Right lobe of liver (tissue), 6 donors: ENCODE measurements around the gene SRP9. TPM values are rescaled to one million over a fixed set of nuclear protein-coding genes. Genes with fewer than 3 reads are reported as not detected.

ENCODE experiments used
- ATAC-seq, 4 donors: fragments of 200-7000 bp; cut with Tn5 transposase; one replicate each; pipeline ENCODE4 v1.9.1; 2020; ENCODE audit warnings: mild to moderate bottlenecking in 4 of 4, moderate library complexity in 4 of 4
- DNase-seq, 3 donors: peaks; one replicate each; pipeline ENCODE4 v3.0.0-alpha.2; 2020
- H3K27ac ChIP-seq, 3 donors: fragments of 200-600 bp; one replicate each; pipeline ENCODE4 v1.8.0; 2022
- H3K27me3 ChIP-seq, 2 donors: fragments of 200-600 bp; one replicate each; pipeline ENCODE4 v1.8.0; 2022
- H3K36me3 ChIP-seq, 4 donors: fragments of 200-600 bp; sonication (generic) in 1 of 4; one replicate each; pipeline versions ENCODE4 v1.5.1 to v1.8.0; 2017 to 2022; ENCODE audit warnings: control low read depth in 1 of 4
- H3K4me1 ChIP-seq, 4 donors: fragments of 200-600 bp; sonication (generic) in 1 of 4; one replicate each; pipeline versions ENCODE4 v1.5.1 to v1.8.0; 2017 to 2022; ENCODE audit warnings: control low read depth in 1 of 4
- H3K4me3 ChIP-seq, 3 donors: fragments of 200-600 bp; one replicate each; pipeline ENCODE4 v1.8.0; 2022
- H3K9me3 ChIP-seq, 4 donors: fragments of 200-600 bp; sonication (generic) in 1 of 4; one replicate each; pipeline versions ENCODE4 v1.5.1 to v1.8.0; 2017 to 2022; ENCODE audit warnings: control low read depth in 1 of 4
- CTCF ChIP-seq, 4 donors: fragments of 200-600 bp in 3 of 4; fragments of 450-650 bp in 1 of 4; IDR thresholded peaks; one replicate each; pipeline versions ENCODE4 v1.5.1 to v1.8.0; 2016 to 2022; ENCODE audit warnings: antibody characterized with exemption in 4 of 4, mild to moderate bottlenecking in 2 of 4
- POLR2A ChIP-seq: fragments of 450-650 bp; IDR thresholded peaks from one replicate; pipeline ENCODE4 v1.6.1; 2017; ENCODE audit warnings: antibody characterized with exemption, mild to moderate bottlenecking
- WGBS: methylation state at CpG from one replicate; pipeline ENCODE4 v1.1.6; 2018; ENCODE audit warnings: low coverage, low lambda C conversion rate; ENCODE audit not compliant: insufficient coverage; ENCODE audit errors: missing lambda C conversion rate; 5-methylcytosine and 5-hydroxymethylcytosine counted together
- intact Hi-C, 2 donors: fragments of 100-400 bp; cut with DNase I; formaldehyde crosslinking; loops; one replicate each; pipeline versions ENCODE4 v1.11.2 to v1.14.1; 2022
- total RNA-seq, 6 experiments: library from RNA; depleted of rRNA in 2 of 6; stranded (reverse); fragments of >200 nt in 2 of 6; fragmentation: NEBNext Ultra II Directional in 3 of 6; extraction: Animal tissue kit (Norgen Biotek cat#: 25700) in 3 of 6; gene quantifications; one replicate each; pipeline versions ENCODE4 v1.1.0 to v1.2.4, GENCODE V29; 2016 to 2023
- donor health status: DM: no; HTN: yes; CAD: no.
- donor health status: DM: no; HTN: no; CAD: no.
- donor health status: DM: no; HTN: no; CAD: no.
- donor health status: DM: no; HTN: yes; CAD: no.
- donor health status: DM: no; HTN: yes; CAD: no.

Gene SRP9
- total RNA-seq, 6 experiments from 2014 or later: 132 to 150 (median 141) TPM

GRCh38 chr1:225747566-225747965, 30.1 kb upstream of the SRP9 start:
- DNase-seq (no peak), ATAC-seq (no peak)
- Histone ChIP-seq H3K4me1 (peaks cover 0 to 3% (median 0%) of the 10 kb centered on the region in 4 donors), H3K9me3 (no peaks in the 10 kb centered on the region), H3K4me3 (no peak overlapping the region), H3K27me3 (no peaks in the 10 kb centered on the region), H3K27ac (no peak overlapping the region), H3K36me3 (no peaks in the 10 kb centered on the region)
- TF ChIP-seq POLR2A: no peak
- no peak for TF ChIP-seq CTCF (IDR thresholded peaks at IDR 0.05)
- intact Hi-C loops: no loop called here
- 97% methylated on average over 6 of the region's 7 CpGs for WGBS

- no peak overlapping the region for H3K27ac ChIP-seq
Observed at GRCh38 chr1:225748529-225748928, 29.1 kb upstream of the SRP9 start.

GRCh38 chr1:225749706-225750105, 27.9 kb upstream of the SRP9 start:
- TF ChIP-seq POLR2A (no peak), CTCF (IDR thresholded peaks at IDR 0.05) (no peak)

More at GRCh38 chr1:225748529-225748928, 29.1 kb upstream of the SRP9 start:
- no peaks in the 10 kb centered on the region for H3K36me3 ChIP-seq
- 89% methylated on average over 7 of the region's 10 CpGs for WGBS
- H3K27me3 ChIP-seq: no peaks in the 10 kb centered on the region
- ATAC-seq: no peak
- H3K4me3 ChIP-seq: no peak overlapping the region
- H3K4me1 ChIP-seq: peaks cover 0 to 3% (median 0%) of the 10 kb centered on the region in 4 donors
- H3K9me3 ChIP-seq: no peaks in the 10 kb centered on the region
- intact Hi-C loops: no loop called here
- DNase-seq: no peak
- TF ChIP-seq POLR2A (no peak), CTCF (IDR thresholded peaks at IDR 0.05) (no peak)

DNA sequence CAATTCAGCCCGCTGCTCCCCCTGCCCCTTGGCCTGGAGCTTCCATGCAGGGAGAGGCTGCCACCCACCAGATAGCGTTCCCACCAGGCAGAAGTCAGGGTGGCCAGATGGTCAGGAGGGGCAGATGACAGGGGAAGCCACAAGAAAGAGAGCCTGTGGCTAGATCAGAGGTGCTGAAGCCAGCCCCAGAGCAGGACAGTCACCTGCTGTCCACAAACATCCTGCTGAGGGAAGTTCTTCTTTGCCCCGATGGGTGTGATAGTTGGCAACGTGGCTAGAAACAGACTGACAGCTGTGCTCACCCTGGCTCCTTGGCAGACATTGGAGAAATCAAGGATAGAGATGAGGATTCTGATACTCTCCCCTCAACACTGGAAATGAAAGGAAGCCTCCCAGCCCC, 27.2 kb upstream of the SRP9 start:
- ATAC-seq (no peak), DNase-seq (no peak)
- Histone ChIP-seq H3K9me3 (no peaks in the 10 kb centered on the region), H3K4me3 (no peak overlapping the region), H3K36me3 (no peaks in the 10 kb centered on the region), H3K27me3 (no peaks in the 10 kb centered on the region), H3K27ac (no peak overlapping the region), H3K4me1 (peaks cover 0 to 15% (median 3%) of the 10 kb centered on the region in 4 donors)
- TF ChIP-seq CTCF (IDR thresholded peaks at IDR 0.05) (no peak), POLR2A (no peak)
- intact Hi-C loops: no loop called here
- WGBS: 65% methylated on average over 4 of the region's 4 CpGs

More at GRCh38 chr1:225749706-225750105, 27.9 kb upstream of the SRP9 start:
- 88% methylated on average over 1 of the region's 3 CpGs for WGBS
- ATAC-seq (no peak), DNase-seq (no peak)
- no peaks in the 10 kb centered on the region for H3K36me3 ChIP-seq
- no peaks in the 10 kb centered on the region for H3K9me3 ChIP-seq
- H3K27me3 ChIP-seq: no peaks in the 10 kb centered on the region
- H3K4me3 ChIP-seq: no peak overlapping the region
- H3K4me1 ChIP-seq: peaks cover 0 to 8% (median 0%) of the 10 kb centered on the region in 4 donors
- intact Hi-C loops: no loop called here
- H3K27ac ChIP-seq: no peak overlapping the region
